Measurements from ENCODE around the gene NCKAP5.

The NCKAP5 gene

DNA sequence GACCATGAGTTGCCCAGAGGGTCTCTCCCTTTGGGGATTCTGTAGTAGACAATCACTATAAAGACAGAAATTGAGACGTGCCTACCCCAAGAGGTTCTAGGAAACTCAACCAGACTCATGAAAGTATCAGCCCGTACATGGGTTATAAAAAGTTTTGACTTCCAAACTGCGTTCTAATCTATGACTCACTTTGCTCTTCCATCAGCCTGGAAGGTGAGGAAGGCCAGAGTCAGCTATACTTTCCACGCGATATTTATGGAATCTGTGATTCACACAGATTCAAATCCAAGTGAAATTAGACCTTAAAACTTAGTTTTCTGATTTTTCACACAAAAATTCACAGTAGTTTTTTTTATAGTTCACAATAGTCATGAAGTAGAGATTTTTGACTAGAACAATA, 890.6 kb downstream of the NCKAP5 start:
- no peaks in the 10 kb centered on the region for H3K9me3 ChIP-seq (ENCODE audit: low read length)
- H3F3A ChIP-seq (ENCODE audit: insufficient read depth, low read length) = no peaks in the 10 kb centered on the region
- H3K36me3 ChIP-seq (ENCODE audit: insufficient read depth, low read length) = no peaks in the 10 kb centered on the region
- H3K79me2 ChIP-seq (ENCODE audit: insufficient read depth, low read length) = no peaks in the 10 kb centered on the region
- no peak overlapping the region for H3K4me3 ChIP-seq (ENCODE audit: low read depth, low read length, poor library complexity, severe bottlenecking)
- H3K27ac ChIP-seq (ENCODE audit: low read depth, low read length, poor library complexity, severe bottlenecking) = no peak overlapping the region
- no peak overlapping the region for H2AFZ ChIP-seq (ENCODE audit: low read length)
- no peak overlapping the region for H3K4me2 ChIP-seq (ENCODE audit: low read length)
- H3K9ac ChIP-seq (ENCODE audit: low read length) = no peak overlapping the region
- H4K20me1 ChIP-seq (ENCODE audit: insufficient read depth, low read length) = no peaks in the 10 kb centered on the region
- no peak for TF ChIP-seq EZH2 (IDR thresholded peaks at IDR 0.05; ENCODE audit: borderline replicate concordance, low read length)
- TF ChIP-seq, protein P1, sequence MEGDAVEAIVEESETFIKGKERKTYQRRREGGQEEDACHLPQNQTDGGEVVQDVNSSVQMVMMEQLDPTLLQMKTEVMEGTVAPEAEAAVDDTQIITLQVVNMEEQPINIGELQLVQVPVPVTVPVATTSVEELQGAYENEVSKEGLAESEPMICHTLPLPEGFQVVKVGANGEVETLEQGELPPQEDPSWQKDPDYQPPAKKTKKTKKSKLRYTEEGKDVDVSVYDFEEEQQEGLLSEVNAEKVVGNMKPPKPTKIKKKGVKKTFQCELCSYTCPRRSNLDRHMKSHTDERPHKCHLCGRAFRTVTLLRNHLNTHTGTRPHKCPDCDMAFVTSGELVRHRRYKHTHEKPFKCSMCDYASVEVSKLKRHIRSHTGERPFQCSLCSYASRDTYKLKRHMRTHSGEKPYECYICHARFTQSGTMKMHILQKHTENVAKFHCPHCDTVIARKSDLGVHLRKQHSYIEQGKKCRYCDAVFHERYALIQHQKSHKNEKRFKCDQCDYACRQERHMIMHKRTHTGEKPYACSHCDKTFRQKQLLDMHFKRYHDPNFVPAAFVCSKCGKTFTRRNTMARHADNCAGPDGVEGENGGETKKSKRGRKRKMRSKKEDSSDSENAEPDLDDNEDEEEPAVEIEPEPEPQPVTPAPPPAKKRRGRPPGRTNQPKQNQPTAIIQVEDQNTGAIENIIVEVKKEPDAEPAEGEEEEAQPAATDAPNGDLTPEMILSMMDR (IDR thresholded peaks at IDR 0.05; ENCODE audit: low read length) = no peak
- H3K9me2 ChIP-seq (ENCODE audit: low read depth, low read length) = no peaks in the 10 kb centered on the region
- no peaks in the 10 kb centered on the region for H3K4me1 ChIP-seq (ENCODE audit: insufficient read depth, low read length, severe bottlenecking)
- no peaks in the 10 kb centered on the region for H3K27me3 ChIP-seq (ENCODE audit: insufficient read depth, low read length)

- Histone ChIP-seq H3K27me3 (ENCODE audit: insufficient read depth, low read length) (no peaks in the 10 kb centered on the region), H3K9me2 (ENCODE audit: low read depth, low read length) (no peaks in the 10 kb centered on the region), H2AFZ (ENCODE audit: low read length) (no peak overlapping the region), H3K4me1 (ENCODE audit: insufficient read depth, low read length, severe bottlenecking) (no peaks in the 10 kb centered on the region), H3K4me3 (ENCODE audit: low read depth, low read length, poor library complexity, severe bottlenecking) (no peak overlapping the region), H4K20me1 (ENCODE audit: insufficient read depth, low read length) (no peaks in the 10 kb centered on the region), H3F3A (ENCODE audit: insufficient read depth, low read length) (no peaks in the 10 kb centered on the region), H3K9me3 (ENCODE audit: low read length) (no peaks in the 10 kb centered on the region), H3K4me2 (ENCODE audit: low read length) (no peak overlapping the region), H3K79me2 (ENCODE audit: insufficient read depth, low read length) (no peaks in the 10 kb centered on the region), H3K36me3 (ENCODE audit: insufficient read depth, low read length) (no peaks in the 10 kb centered on the region), H3K27ac (ENCODE audit: low read depth, low read length, poor library complexity, severe bottlenecking) (no peak overlapping the region), H3K9ac (ENCODE audit: low read length) (no peak overlapping the region)
- TF ChIP-seq EZH2 (IDR thresholded peaks at IDR 0.05; ENCODE audit: borderline replicate concordance, low read length) = no peak
- TF ChIP-seq, protein P1 (IDR thresholded peaks at IDR 0.05; ENCODE audit: low read length) = peak; percentile 39
These were observed 891.3 kb downstream of the NCKAP5 start for GRCh38 chr2:132676999-132677398.

DNA sequence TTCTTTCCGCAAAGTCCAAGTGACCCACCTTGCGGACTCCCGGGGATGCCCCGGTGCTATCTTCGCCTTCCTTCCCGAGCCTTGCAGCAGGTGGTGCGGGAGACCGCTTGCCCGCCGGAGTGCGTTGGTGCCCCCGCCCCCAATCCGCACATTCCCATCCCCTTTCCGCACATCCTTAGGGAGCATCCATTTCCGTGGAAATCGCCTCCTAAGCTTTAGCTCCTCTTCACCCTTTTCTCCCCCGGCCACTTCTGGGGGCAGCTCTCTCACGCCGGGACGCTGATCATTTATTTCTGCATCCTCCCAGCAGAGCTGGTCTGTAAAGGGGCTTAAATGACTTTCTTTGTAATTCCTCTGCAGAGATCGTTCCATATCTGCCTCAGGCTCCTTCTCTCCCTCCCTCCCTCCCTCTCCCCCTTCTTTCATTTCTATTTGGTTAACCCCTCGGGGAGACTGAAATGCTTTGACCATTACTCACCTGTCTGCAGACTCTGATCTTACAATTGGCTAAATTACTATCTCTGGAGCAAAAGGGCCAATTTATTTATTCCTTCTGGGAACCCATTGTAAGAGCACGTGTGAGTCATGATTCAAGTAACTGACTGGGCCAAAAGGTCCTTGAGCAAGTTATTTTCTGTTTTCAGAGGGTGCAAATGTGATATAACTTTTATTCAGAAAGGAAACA, 897.0 kb downstream of the NCKAP5 start:
- Histone ChIP-seq H3K36me3 (ENCODE audit: insufficient read depth, low read length) (no peaks in the 10 kb centered on the region), H3K27me3 (ENCODE audit: insufficient read depth, low read length) (no peaks in the 10 kb centered on the region), H3K9ac (ENCODE audit: low read length) (no peak overlapping the region), H3K4me1 (ENCODE audit: insufficient read depth, low read length, severe bottlenecking) (no peaks in the 10 kb centered on the region), H3K9me2 (ENCODE audit: low read depth, low read length) (no peaks in the 10 kb centered on the region), H3K9me3 (ENCODE audit: low read length) (no peaks in the 10 kb centered on the region), H2AFZ (ENCODE audit: low read length) (no peak overlapping the region), H3K4me2 (ENCODE audit: low read length) (no peak overlapping the region), H3K27ac (ENCODE audit: low read depth, low read length, poor library complexity, severe bottlenecking) (no peak overlapping the region), H3K79me2 (ENCODE audit: insufficient read depth, low read length) (no peaks in the 10 kb centered on the region), H4K20me1 (ENCODE audit: insufficient read depth, low read length) (no peaks in the 10 kb centered on the region), H3K4me3 (ENCODE audit: low read depth, low read length, poor library complexity, severe bottlenecking) (no peak overlapping the region), H3F3A (ENCODE audit: insufficient read depth, low read length) (no peaks in the 10 kb centered on the region)
- TF ChIP-seq, protein P1 (IDR thresholded peaks at IDR 0.05; ENCODE audit: low read length) = no peak
- no peak for TF ChIP-seq EZH2 (IDR thresholded peaks at IDR 0.05; ENCODE audit: borderline replicate concordance, low read length)
